GM12878 (cell line): ENCODE measurements around the gene ODC1. TPM values are rescaled to one million over a fixed set of nuclear protein-coding genes. Genes with fewer than 3 reads are reported as not detected.

ENCODE experiments used
- ATAC-seq: fragments of 200-7000 bp; cut with Tn5 transposase; 3 replicates; pipeline ENCODE4 v1.9.1; 2020; ENCODE audit warnings: mild to moderate bottlenecking, moderate library complexity
- BruUV-seq: library from RNA; stranded (reverse); fragments of 400-500 nt; replicated peaks from 2 replicates; lab custom pipeline; 2021; lab: Mats Ljungman, UMichigan
- CTCF ChIA-PET: fragments of 300-600 bp; sonication (Branson Sonifier 250); formaldehyde crosslinking; extraction: SDS; loops from one replicate; lab custom pipeline; 2021; ENCODE audit warnings: inconsistent platforms; lab: Yijun Ruan, JAX
- POLR2A ChIA-PET: fragments of 350-600 bp; formaldehyde crosslinking; extraction: SDS; loops from one replicate; lab custom pipeline; 2021; ENCODE audit warnings: inconsistent platforms; lab: Charles Lee
- RAD21 ChIA-PET: fragments of 300-600 bp; sonication (Branson Sonifier 250); formaldehyde crosslinking; loops from one replicate; lab custom pipeline; 2023; ENCODE audit warnings: antibody characterized with exemption; ENCODE audit not compliant: unreplicated experiment; lab: Charles Lee
- SMC1A ChIA-PET: fragments of 300-600 bp; sonication (Branson Sonifier 250); formaldehyde crosslinking; loops from one replicate; lab custom pipeline; 2023; ENCODE audit not compliant: unreplicated experiment, uncharacterized antibody; lab: Charles Lee
- DNase-seq: peaks from one replicate; pipeline ENCODE4 v3.0.0-alpha.2; 2011; ENCODE audit warnings: low read depth, low spot score
- FAIRE-seq: peaks from 3 replicates; lab custom pipeline; 2011; peaks lifted over from hg19 to GRCh38; lab: Jason Lieb, UNC
- H2AFZ ChIP-seq: 2 replicates; pipeline ENCODE4 v1.6.0; 2011; ENCODE audit warnings: low read depth, low read length, control low read depth; ENCODE audit not compliant: control insufficient read depth
- H3K27ac ChIP-seq: 2 replicates; pipeline ENCODE4 v1.5.1; 2011; ENCODE audit warnings: control low read depth; ENCODE audit not compliant: control insufficient read depth, insufficient read depth
- H3K27me3 ChIP-seq, 2 experiments: replicated peaks in 1 of 2; 2 replicates each; pipeline versions ENCODE4 v1.6.0 to v1.6.1; 2011; ENCODE audit warnings: low read length in 1 of 2; ENCODE audit not compliant: control insufficient read depth in 2 of 2, insufficient read depth in 2 of 2
- H3K36me3 ChIP-seq, 2 experiments: 2 replicates each; pipeline ENCODE4 v1.5.1; 2011; ENCODE audit warnings: low read length in 1 of 2; ENCODE audit not compliant: control insufficient read depth in 2 of 2, insufficient read depth in 2 of 2
- H3K4me1 ChIP-seq: 2 replicates; pipeline ENCODE4 v1.6.1; 2011; ENCODE audit warnings: mild to moderate bottlenecking, low read length, moderate library complexity, mixed read lengths; ENCODE audit not compliant: control insufficient read depth, insufficient read depth
- H3K4me2 ChIP-seq: 2 replicates; pipeline ENCODE4 v1.6.0; 2011; ENCODE audit warnings: control low read depth; ENCODE audit not compliant: control insufficient read depth, insufficient read depth
- H3K4me3 ChIP-seq: fragments of 200-600 bp; sonication (generic); 2 replicates; pipeline ENCODE4 v1.5.1; 2016
- H3K79me2 ChIP-seq: 2 replicates; pipeline ENCODE4 v1.6.0; 2011; ENCODE audit warnings: low read length; ENCODE audit not compliant: control insufficient read depth, insufficient read depth
- H3K9ac ChIP-seq: 2 replicates; pipeline ENCODE4 v1.8.0; 2011; ENCODE audit warnings: low read length, control low read depth, mixed read lengths; ENCODE audit not compliant: control insufficient read depth, insufficient read depth
- H3K9me3 ChIP-seq: replicated peaks from 3 replicates; pipeline ENCODE4 v1.5.1; 2011; ENCODE audit warnings: mild to moderate bottlenecking, low read length; ENCODE audit not compliant: control insufficient read depth, insufficient read depth
- H4K20me1 ChIP-seq: 2 replicates; pipeline ENCODE4 v1.6.0; 2011; ENCODE audit not compliant: control insufficient read depth, insufficient read depth
- CEBPB ChIP-seq, 2 experiments: fragments of 150-350 bp in 1 of 2; IDR thresholded peaks; 2 replicates each; pipeline ENCODE4 v1.6.1; 2012 to 2014; ENCODE audit warnings: low read depth in 2 of 2, low read length in 2 of 2, borderline replicate concordance in 1 of 2, inconsistent platforms in 1 of 2
- CREM ChIP-seq: IDR thresholded peaks from 2 replicates; pipeline ENCODE4 v1.6.1; 2014; ENCODE audit warnings: antibody characterized with exemption, low read depth
- EGR1 ChIP-seq, 2 experiments: IDR thresholded peaks; 1 replicate in 1 of 2; 2 replicates in 1 of 2; pipeline ENCODE4 v1.6.1; 2011 to 2012; ENCODE audit warnings: low read depth in 2 of 2, low read length in 2 of 2, borderline replicate concordance in 1 of 2, mild to moderate bottlenecking in 1 of 2, moderate library complexity in 1 of 2
- FOS ChIP-seq: IDR thresholded peaks from 3 replicates; pipeline ENCODE4 v1.6.1; 2011; ENCODE audit warnings: borderline replicate concordance; ENCODE audit not compliant: insufficient read length; ENCODE audit errors: extremely low read depth
- HDAC6 ChIP-seq: fragments of 200-600 bp; sonication (generic); IDR thresholded peaks from one replicate; pipeline ENCODE4 v1.8.0; 2017; ENCODE audit warnings: antibody characterized with exemption; ENCODE audit not compliant: unreplicated experiment
- MYC ChIP-seq: IDR thresholded peaks from 2 replicates; pipeline ENCODE4 v1.6.1; 2011; ENCODE audit warnings: mild to moderate bottlenecking, low read length, moderate library complexity, inconsistent platforms; ENCODE audit not compliant: insufficient read depth, insufficient replicate concordance, insufficient read length, severe bottlenecking
- NFYA ChIP-seq: IDR thresholded peaks from 2 replicates; pipeline ENCODE4 v1.6.1; 2011; ENCODE audit warnings: low read depth, mild to moderate bottlenecking, low read length, improper control_type of control experiment, borderline replicate concordance
- NKRF ChIP-seq: fragments of 450-650 bp; conservative IDR thresholded peaks from 2 replicates; pipeline ENCODE4 v1.6.1; 2017; ENCODE audit warnings: mild to moderate bottlenecking, moderate library complexity
- RELB ChIP-seq: fragments of 450-650 bp; IDR thresholded peaks from 2 replicates; pipeline ENCODE4 v1.6.1; 2017; ENCODE audit warnings: low read depth, mild to moderate bottlenecking, moderate library complexity
- SUPT20H ChIP-seq: IDR thresholded peaks from 2 replicates; pipeline ENCODE4 v1.6.1; 2011; ENCODE audit warnings: low read depth, mild to moderate bottlenecking, low read length, moderate library complexity, borderline replicate concordance; ENCODE audit not compliant: control insufficient read depth
- YBX1 ChIP-seq: fragments of 450-650 bp; IDR thresholded peaks from 2 replicates; pipeline ENCODE4 v1.6.1; 2016; ENCODE audit warnings: antibody characterized with exemption
- ZZZ3 ChIP-seq: IDR thresholded peaks from 2 replicates; pipeline ENCODE4 v1.6.1; 2011; ENCODE audit warnings: low read depth; ENCODE audit not compliant: control insufficient read depth, insufficient read length
- WGBS: methylation state at CpG from one replicate; pipeline ENCODE4 v1.1.6; 2016; ENCODE audit warnings: low lambda C conversion rate; ENCODE audit not compliant: insufficient replicate concordance, insufficient coverage; ENCODE audit errors: missing lambda C conversion rate; 5-methylcytosine and 5-hydroxymethylcytosine counted together
- in situ Hi-C: fragments of 300-500 bp; cut with MboI; formaldehyde crosslinking; loops from 9 replicates; pipeline ENCODE4 v1.14.3; 2018; ENCODE audit warnings: mixed read lengths
- intact Hi-C: fragments of 100-400 bp; cut with micrococcal nuclease; formaldehyde crosslinking; loops from one replicate; pipeline ENCODE4 v1.14.2; 2022; ENCODE audit not compliant: unreplicated experiment
- polyA plus RNA-seq, 11 experiments: library from polyadenylated mRNA; depleted of rRNA in 4 of 11; unstranded in 6 of 11; stranded (reverse) in 5 of 11; fragments of >200 nt; fragmentation: Nextera tagmentation in 4 of 11; fragmentation: Illumina TruSeq in 1 of 11; extraction: Ambion mirVana in 4 of 11; extraction: Trizol in 1 of 11; gene quantifications; 1 replicate in 1 of 11; 2 replicates in 10 of 11; pipeline versions ENCODE4 v1.2.1 to v1.2.3, GENCODE V29; 2011 to 2016; ENCODE audit warnings: inconsistent platforms in 2 of 11, missing spikeins in 2 of 11, low read depth in 1 of 11
- total RNA-seq, 4 experiments: library from RNA; depleted of rRNA in 3 of 4; stranded (reverse); fragments of >200 nt in 3 of 4; fragmentation: Illumina TruSeq in 1 of 4; extraction: Trizol in 1 of 4; gene quantifications; 2 replicates each; pipeline versions ENCODE4 v1.2.1 to v1.2.3, GENCODE V29; 2013 to 2021

The ODC1 gene
- total and polyA plus RNA-seq, 10 of the 15 experiments (the other 5 are each of a cell fraction or from before 2014, with no cell fraction given), result 68.5 to 441 (median 340) TPM

DNA sequence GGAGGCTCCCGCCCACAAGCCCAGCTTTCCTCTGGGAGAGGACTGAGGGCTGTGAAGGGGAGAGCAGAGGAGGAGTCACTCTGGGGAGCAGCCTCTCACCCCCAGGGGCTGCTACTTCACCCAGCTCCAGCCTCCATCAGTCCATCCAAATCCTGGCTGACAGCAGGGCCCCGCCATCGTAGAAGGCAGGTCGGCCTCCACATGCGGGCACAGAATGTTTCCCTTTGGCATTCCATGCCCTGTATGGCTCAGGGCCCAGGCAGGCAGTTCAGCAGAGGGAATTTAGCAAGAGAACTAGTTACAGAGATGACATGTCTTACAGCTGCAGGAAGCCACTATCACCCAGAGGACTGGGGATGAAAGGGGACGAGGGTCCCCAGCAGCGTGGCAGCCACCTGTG, 6.4 kb upstream of the ODC1 start:
- BruUV-seq, result no TSS peak
- ChIA-PET CTCF (interaction anchor here (0.8 to 1.9 kb wide), 2 partner anchors 8 to 19 kb away, joined by 3 to 5 read pairs; no protein-coding TSS in a partner anchor), SMC1A (no interaction called here), RAD21 (no interaction called here), POLR2A (no interaction called here)
- no peak for ATAC-seq
- intact Hi-C loops (no loop called here), in situ Hi-C loops (no loop called here)
- Histone ChIP-seq H3K4me3 (no peak overlapping the region), H3K4me2 (no peak overlapping the region), H3K4me1 (peaks cover 5% of the 10 kb centered on the region), H3K36me3 (no peaks in the 10 kb centered on the region), H3K79me2 (no peaks in the 10 kb centered on the region; the same call in 1 of the 2 replicates), H2AFZ (no peak overlapping the region), H4K20me1 (no peaks in the 10 kb centered on the region), H3K27me3 (no peaks in the 10 kb centered on the region), H3K9ac (no peak overlapping the region), H3K9me3 (no peaks in the 10 kb centered on the region), H3K27ac (no peak overlapping the region)
- TF ChIP-seq EGR1 (IDR thresholded peaks at IDR 0.05; ENCODE audit: borderline replicate concordance in 1 of 2, low read depth in 2 of 2, low read length in 2 of 2), result no peak
- no peak for TF ChIP-seq MYC
- TF ChIP-seq SUPT20H, result no peak
- TF ChIP-seq YBX1, result no peak
- TF ChIP-seq CEBPB (IDR thresholded peaks at IDR 0.05; ENCODE audit: borderline replicate concordance in 1 of 2, low read depth in 2 of 2, low read length in 2 of 2), result no peak
- TF ChIP-seq NKRF, result no peak
- no peak for TF ChIP-seq HDAC6
- TF ChIP-seq CREM, result no peak
- TF ChIP-seq RELB, result no peak
- TF ChIP-seq ZZZ3, result no peak
- TF ChIP-seq NFYA, result no peak
- TF ChIP-seq FOS, result no peak
- no peak for DNase-seq
- 67% methylated on average over 7 of the region's 7 CpGs for WGBS
- FAIRE-seq, result no peak
